DND-41 (cell line): Measurements from ENCODE around the gene TMEM60.

Source experiments
- ATAC-seq: fragments of 200-7000 bp; cut with Tn5 transposase; 3 replicates; pipeline ENCODE4 v1.9.1; 2021; ENCODE audit warnings: low read depth; ENCODE audit not compliant: insufficient read depth
- DNase-seq: peaks from one replicate; pipeline ENCODE4 v3.0.0-alpha.2; 2020
- H2AFZ ChIP-seq: 2 replicates; pipeline ENCODE4 v1.6.0; 2012; ENCODE audit warnings: low read depth, low read length
- H3K27ac ChIP-seq: 2 replicates; pipeline ENCODE4 v1.5.1; 2012; ENCODE audit warnings: low read length, inconsistent platforms
- H3K27me3 ChIP-seq: fragments of 200-600 bp; sonication (generic); 2 replicates; pipeline ENCODE4 v1.6.0; 2012; ENCODE audit warnings: low read length, mild to moderate bottlenecking, inconsistent platforms; ENCODE audit not compliant: insufficient read depth, poor library complexity
- H3K36me3 ChIP-seq: 2 replicates; pipeline ENCODE4 v1.5.1; 2012; ENCODE audit warnings: low read length, inconsistent platforms; ENCODE audit not compliant: insufficient read depth
- H3K4me1 ChIP-seq: 2 replicates; pipeline ENCODE4 v1.5.1; 2012; ENCODE audit warnings: mild to moderate bottlenecking, low read length; ENCODE audit not compliant: insufficient read depth
- H3K4me2 ChIP-seq: 2 replicates; pipeline ENCODE4 v1.6.0; 2012; ENCODE audit warnings: mild to moderate bottlenecking, moderate library complexity, low read length, inconsistent platforms; ENCODE audit not compliant: insufficient read depth
- H3K4me3 ChIP-seq, 2 experiments: fragments of 200-600 bp in 1 of 2; shearing (Covaris generic) in 1 of 2; 2 replicates each; pipeline ENCODE4 v1.5.1; 2012 to 2016; ENCODE audit warnings: inconsistent platforms in 2 of 2, low read length in 2 of 2, mild to moderate bottlenecking in 2 of 2, low read depth in 1 of 2, moderate library complexity in 1 of 2
- H3K79me2 ChIP-seq: 2 replicates; pipeline ENCODE4 v1.6.0; 2012; ENCODE audit warnings: low read length, inconsistent platforms; ENCODE audit not compliant: insufficient read depth
- H3K9ac ChIP-seq: 2 replicates; pipeline ENCODE4 v1.6.0; 2012; ENCODE audit warnings: low read depth, mild to moderate bottlenecking, inconsistent platforms, low read length, moderate library complexity
- H3K9me3 ChIP-seq: 2 replicates; pipeline ENCODE4 v1.5.1; 2012; ENCODE audit warnings: low read length, moderate library complexity, mild to moderate bottlenecking, inconsistent platforms; ENCODE audit not compliant: insufficient read depth, severe bottlenecking
- H4K20me1 ChIP-seq: 2 replicates; pipeline ENCODE4 v1.6.0; 2012; ENCODE audit warnings: low read length; ENCODE audit not compliant: insufficient read depth
- CTCF ChIP-seq: IDR thresholded peaks from 2 replicates; pipeline ENCODE4 v1.5.1; 2012; ENCODE audit warnings: borderline replicate concordance, low read length, moderate library complexity, mild to moderate bottlenecking; ENCODE audit not compliant: poor library complexity, severe bottlenecking; ENCODE audit errors: extremely low read depth
- EZH2 ChIP-seq: IDR thresholded peaks from 3 replicates; pipeline ENCODE4 v1.6.1; 2012; ENCODE audit warnings: borderline replicate concordance, low read depth, mild to moderate bottlenecking, moderate library complexity, low read length, inconsistent platforms; ENCODE audit not compliant: severe bottlenecking

The TMEM60 gene

DNA sequence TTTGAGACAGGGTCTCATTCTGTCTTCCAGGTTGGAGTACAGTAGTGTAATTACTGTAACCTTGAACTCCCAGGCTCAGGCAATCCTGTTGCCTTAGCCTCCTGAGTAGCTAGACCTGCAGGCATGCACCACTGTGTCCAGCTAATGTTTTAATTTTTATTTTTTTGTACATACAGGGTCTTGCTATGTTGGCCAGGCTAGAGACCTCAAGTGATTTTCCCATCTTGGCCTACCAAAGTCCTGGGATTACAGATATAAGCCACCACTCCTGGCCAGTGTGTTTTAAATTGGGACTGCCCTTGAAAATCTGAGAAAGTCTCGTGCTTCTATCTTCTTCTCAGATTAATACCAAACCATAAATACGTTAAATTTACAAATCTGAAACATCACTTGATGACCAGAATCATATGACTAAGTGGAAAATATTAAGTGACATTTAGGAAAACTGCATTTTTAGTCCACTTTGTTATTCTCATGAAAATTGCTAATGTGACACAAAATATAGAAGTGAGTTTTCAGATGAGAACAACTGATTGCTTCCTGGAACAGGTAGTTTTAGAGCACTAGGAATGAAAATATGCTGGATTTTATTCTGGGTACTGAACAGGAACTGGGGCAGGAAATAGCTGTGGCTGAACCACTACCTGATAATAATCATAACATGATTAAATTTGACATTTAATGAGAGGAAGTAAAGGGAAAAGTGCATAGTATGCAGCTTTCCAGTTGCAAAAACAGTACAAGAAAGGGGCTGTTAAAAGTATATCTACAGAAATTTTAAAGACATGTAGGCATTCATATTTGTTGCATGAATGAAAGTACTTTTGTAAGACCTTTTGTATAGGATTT lies 4.5 kb upstream of the TMEM60 start:
- H3K36me3 ChIP-seq, result no peaks in the 10 kb centered on the region; the same call in 1 of the 2 replicates
- peak overlapping the region; percentile 23 for H3K4me2 ChIP-seq
- H2AFZ ChIP-seq, result no peak overlapping the region
- no peaks in the 10 kb centered on the region for H3K27me3 ChIP-seq
- DNase-seq (no peak), ATAC-seq (no peak)
- peak overlapping the region in 1 of 2 experiments; percentile 22; a peak in 1 of 4 replicates for H3K4me3 ChIP-seq
- peak overlapping the region; percentile 55 for H3K27ac ChIP-seq
- TF ChIP-seq CTCF, result no peak
- TF ChIP-seq EZH2, result no peak
- peaks cover 15% of the 10 kb centered on the region; the same call in 1 of the 2 replicates for H4K20me1 ChIP-seq
- H3K9me3 ChIP-seq, result peaks cover 21% of the 10 kb centered on the region
- H3K4me1 ChIP-seq, result peaks cover 47% of the 10 kb centered on the region
- peaks cover 95% of the 10 kb centered on the region for H3K79me2 ChIP-seq
- no peak overlapping the region for H3K9ac ChIP-seq

- Histone ChIP-seq H2AFZ (no peak overlapping the region), H3K4me2 (peak overlapping the region; percentile 72), H3K9me3 (peaks cover 10% of the 10 kb centered on the region), H3K4me3 (no peak overlapping the region), H3K27me3 (no peaks in the 10 kb centered on the region), H3K79me2 (peaks cover 95% of the 10 kb centered on the region), H3K36me3 (no peaks in the 10 kb centered on the region; the same call in 1 of the 2 replicates), H4K20me1 (peaks cover 25% of the 10 kb centered on the region; the same call in 1 of the 2 replicates), H3K9ac (no peak overlapping the region), H3K27ac (no peak overlapping the region), H3K4me1 (peaks cover 65% of the 10 kb centered on the region)
- ATAC-seq, result no peak
- TF ChIP-seq EZH2, result no peak
- TF ChIP-seq CTCF, result no peak
- DNase-seq, result no peak
These were observed 2.5 kb upstream of the TMEM60 start for GRCh38 chr7:77800730-77801129.

DNA sequence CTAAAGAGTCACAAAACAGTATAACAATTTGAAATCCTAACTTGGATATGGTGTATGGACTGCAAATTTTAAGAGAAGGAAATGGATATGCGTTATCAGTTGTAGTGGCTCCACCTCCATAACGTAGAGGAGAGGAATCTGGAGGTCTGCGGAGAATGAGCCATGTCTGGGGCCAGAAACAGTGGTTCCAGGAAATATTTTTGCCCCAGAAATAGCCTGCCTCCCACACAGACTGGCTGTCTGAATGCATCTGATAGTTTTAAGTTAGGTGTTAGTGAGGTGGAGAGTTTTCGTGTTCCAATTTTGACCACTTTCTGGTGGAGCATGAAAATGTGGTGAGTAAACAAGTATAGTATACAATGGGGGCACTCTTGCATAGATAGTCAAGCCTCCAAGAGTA lies 1.9 kb upstream of the TMEM60 start:
- no peak for TF ChIP-seq CTCF
- TF ChIP-seq EZH2, result no peak
- Histone ChIP-seq H4K20me1 (peaks cover 25% of the 10 kb centered on the region; the same call in 1 of the 2 replicates), H3K9me3 (peaks cover 4% of the 10 kb centered on the region), H3K4me1 (peaks cover 68% of the 10 kb centered on the region), H3K79me2 (peaks cover 94% of the 10 kb centered on the region), H3K36me3 (peaks cover 2% of the 10 kb centered on the region), H3K27me3 (no peaks in the 10 kb centered on the region), H3K4me2 (peak overlapping the region; percentile 72), H3K4me3 (peak overlapping the region; percentile 73 to 87; a peak in 3 of 4 replicates), H3K27ac (peak overlapping the region; percentile 39), H2AFZ (no peak overlapping the region), H3K9ac (peak overlapping the region; percentile 76)
- DNase-seq, result no peak
- no peak for ATAC-seq
